Endothelial cell of hepatic sinusoid (primary cell): ENCODE results near the gene TIMM23.
"Not testable (repeated sequence)": the region's sequence is repeated elsewhere in the genome, so short reads cannot be mapped to it uniquely, and the experiment has no call there.

Source experiments
- in situ Hi-C: cut with HindIII; loops from 2 replicates; pipeline ENCODE4 v1.10.0; 2017; ENCODE audit warnings: low sequenced_read_pairs

The TIMM23 gene

GRCh38 chr10:45997557-45997956 is 25.3 kb downstream of the TIMM23 start:
- in situ Hi-C loops, result no loop called here

GRCh38 chr10:45997994-45998763 is 25.9 kb downstream of the TIMM23 start:
- in situ Hi-C loops, result no loop called here

GRCh38 chr10:45999955-46000354 is 27.7 kb downstream of the TIMM23 start:
- in situ Hi-C loops, result not testable (repeated sequence)

GRCh38 chr10:46000538-46000937 is 28.2 kb downstream of the TIMM23 start:
- in situ Hi-C loops, result no loop called here

- in situ Hi-C loops, result no loop called here
Observed at GRCh38 chr10:46001187-46001756, 29.0 kb downstream of the TIMM23 start.

GRCh38 chr10:46002189-46002687 is 29.9 kb downstream of the TIMM23 start:
- in situ Hi-C loops, result not testable (repeated sequence)

GRCh38 chr10:46002916-46003693 is 30.8 kb downstream of the TIMM23 start:
- in situ Hi-C loops, result no loop called here

- in situ Hi-C loops, result no loop called here
Observed at GRCh38 chr10:46004963-46005362, 32.7 kb downstream of the TIMM23 start.

- in situ Hi-C loops, result no loop called here
Observed at GRCh38 chr10:46005383-46005782, 33.1 kb downstream of the TIMM23 start.

GRCh38 chr10:46006219-46006618 is 33.9 kb downstream of the TIMM23 start:
- in situ Hi-C loops, result no loop called here

GRCh38 chr10:46012746-46013145 is 40.5 kb downstream of the TIMM23 start:
- in situ Hi-C loops, result no loop called here

GRCh38 chr10:46014206-46014605 is 41.9 kb downstream of the TIMM23 start:
- in situ Hi-C loops, result no loop called here

- in situ Hi-C loops, result no loop called here
Observed at GRCh38 chr10:46014683-46015405, 42.6 kb downstream of the TIMM23 start.

- in situ Hi-C loops, result no loop called here
Observed at GRCh38 chr10:46016190-46016589, 43.9 kb downstream of the TIMM23 start.

- in situ Hi-C loops, result no loop called here
Observed at GRCh38 chr10:46016811-46017210, 44.5 kb downstream of the TIMM23 start.

- in situ Hi-C loops, result no loop called here
Observed at GRCh38 chr10:46017733-46018132, 45.4 kb downstream of the TIMM23 start.

GRCh38 chr10:46018453-46019176 is 46.3 kb downstream of the TIMM23 start:
- in situ Hi-C loops, result no loop called here

GRCh38 chr10:46019177-46019528 is 46.9 kb downstream of the TIMM23 start:
- in situ Hi-C loops, result no loop called here

GRCh38 chr10:46019569-46020343 is 47.5 kb downstream of the TIMM23 start:
- in situ Hi-C loops, result no loop called here

- in situ Hi-C loops, result no loop called here
Observed at GRCh38 chr10:46020344-46020657, 48.0 kb downstream of the TIMM23 start.
